OCI-LY3 (cell line): ENCODE data around the gene GAL3ST3.

Experiments
- EZH2phosphoT487 ChIP-seq: fragments of 200-600 bp; shearing (Covaris generic); IDR thresholded peaks from 2 replicates; pipeline ENCODE4 v1.6.1; 2018; ENCODE audit warnings: antibody characterized with exemption, mixed run types, low read depth
- TF ChIP-seq, protein P1 (sequence below): fragments of 200-600, 300-600 bp; sonication (generic); IDR thresholded peaks from 2 replicates; pipeline ENCODE4 v1.5.1; 2014; ENCODE audit warnings: antibody characterized with exemption, low read length, low read depth

DNA sequence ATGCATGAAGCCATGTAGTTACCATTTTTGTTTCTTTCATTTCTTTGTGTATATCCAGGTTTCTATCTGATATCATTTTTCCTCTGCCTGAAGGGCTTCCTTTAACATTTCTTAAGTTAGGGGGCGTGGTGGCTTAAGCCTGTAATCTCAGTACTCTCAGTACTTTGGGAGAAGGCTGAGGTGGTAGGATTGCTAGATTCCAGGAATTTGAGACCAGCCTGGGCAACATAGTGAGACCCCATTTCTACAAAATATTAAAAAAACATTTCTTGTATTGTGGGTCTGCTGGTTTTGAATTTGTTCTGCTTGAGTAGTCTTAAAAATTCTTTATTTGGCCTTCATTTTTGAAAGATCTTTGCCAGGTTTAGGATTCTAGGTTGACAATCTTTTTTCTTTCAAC, 15.6 kb upstream of the GAL3ST3 start:
- TF ChIP-seq, protein P1, sequence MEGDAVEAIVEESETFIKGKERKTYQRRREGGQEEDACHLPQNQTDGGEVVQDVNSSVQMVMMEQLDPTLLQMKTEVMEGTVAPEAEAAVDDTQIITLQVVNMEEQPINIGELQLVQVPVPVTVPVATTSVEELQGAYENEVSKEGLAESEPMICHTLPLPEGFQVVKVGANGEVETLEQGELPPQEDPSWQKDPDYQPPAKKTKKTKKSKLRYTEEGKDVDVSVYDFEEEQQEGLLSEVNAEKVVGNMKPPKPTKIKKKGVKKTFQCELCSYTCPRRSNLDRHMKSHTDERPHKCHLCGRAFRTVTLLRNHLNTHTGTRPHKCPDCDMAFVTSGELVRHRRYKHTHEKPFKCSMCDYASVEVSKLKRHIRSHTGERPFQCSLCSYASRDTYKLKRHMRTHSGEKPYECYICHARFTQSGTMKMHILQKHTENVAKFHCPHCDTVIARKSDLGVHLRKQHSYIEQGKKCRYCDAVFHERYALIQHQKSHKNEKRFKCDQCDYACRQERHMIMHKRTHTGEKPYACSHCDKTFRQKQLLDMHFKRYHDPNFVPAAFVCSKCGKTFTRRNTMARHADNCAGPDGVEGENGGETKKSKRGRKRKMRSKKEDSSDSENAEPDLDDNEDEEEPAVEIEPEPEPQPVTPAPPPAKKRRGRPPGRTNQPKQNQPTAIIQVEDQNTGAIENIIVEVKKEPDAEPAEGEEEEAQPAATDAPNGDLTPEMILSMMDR: no peak
- TF ChIP-seq EZH2phosphoT487: no peak
